ENCODE results near the gene MAN2B2.
A peak's percentile ranks its signal among the peaks of the same experiment; 100 is the strongest.

The MAN2B2 gene

DNA sequence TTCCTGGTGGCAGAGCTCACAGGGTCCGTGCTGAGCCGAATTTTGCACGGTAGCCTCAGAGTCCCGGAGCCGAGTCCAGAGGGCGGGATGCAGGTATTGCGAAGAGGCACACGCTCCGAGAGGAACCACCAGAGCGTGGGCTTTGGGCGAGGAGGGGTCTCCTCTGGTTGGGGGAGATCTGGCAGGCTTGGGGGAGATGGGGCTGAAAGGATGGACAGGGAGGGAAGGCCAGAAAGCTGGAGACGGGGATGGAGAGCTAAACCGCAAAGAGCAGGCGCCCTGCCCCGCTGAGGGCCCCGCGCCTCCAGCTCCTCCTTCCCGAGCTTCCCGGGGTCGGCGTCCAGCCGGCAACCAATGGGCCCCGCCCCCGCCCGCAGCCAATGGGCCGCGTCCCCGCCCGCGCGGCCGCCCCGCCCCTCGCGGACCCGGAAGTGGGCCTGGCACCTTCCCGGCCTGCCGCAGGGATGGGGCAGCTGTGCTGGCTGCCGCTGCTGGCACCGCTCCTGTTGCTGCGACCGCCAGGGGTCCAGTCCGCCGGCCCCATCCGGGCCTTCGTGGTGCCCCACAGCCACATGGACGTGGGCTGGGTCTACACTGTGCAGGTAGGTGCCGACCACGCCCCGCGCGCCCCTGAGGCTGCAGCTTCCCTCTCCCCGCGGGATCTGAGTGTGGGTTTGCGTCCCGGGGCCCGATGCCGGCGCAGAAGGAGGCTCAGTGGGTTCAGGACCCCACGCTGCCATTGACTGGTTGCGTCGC lies at the start of gene MAN2B2:
Gene MAN2B2 (plus strand): TSS at position 443 of the 756 bp plus-strand sequence. CDS start 22 bp downstream, at position 465.
- peak; percentile 77 for DNase-seq

DNA sequence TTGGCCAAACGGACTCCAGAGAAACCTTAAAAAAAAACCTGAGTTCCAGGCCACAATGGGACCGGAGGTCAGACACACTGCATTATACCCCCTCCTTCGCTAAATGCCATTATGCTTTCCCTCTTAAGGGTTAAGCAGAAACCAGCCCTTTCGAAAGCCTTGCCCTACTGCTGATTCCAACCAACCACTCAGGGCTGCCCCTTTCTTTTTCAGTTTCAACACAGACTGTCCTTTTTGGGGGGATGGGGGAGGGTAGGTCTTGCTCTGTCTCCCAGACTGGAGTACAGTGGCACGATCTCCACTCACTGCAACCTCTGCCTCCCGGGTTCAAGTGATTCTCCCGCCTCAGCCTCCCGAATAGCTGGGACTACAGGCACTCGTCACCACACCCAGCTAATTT lies 49.5 kb upstream of the MAN2B2 start:
- DNase-seq: no peak

DNA sequence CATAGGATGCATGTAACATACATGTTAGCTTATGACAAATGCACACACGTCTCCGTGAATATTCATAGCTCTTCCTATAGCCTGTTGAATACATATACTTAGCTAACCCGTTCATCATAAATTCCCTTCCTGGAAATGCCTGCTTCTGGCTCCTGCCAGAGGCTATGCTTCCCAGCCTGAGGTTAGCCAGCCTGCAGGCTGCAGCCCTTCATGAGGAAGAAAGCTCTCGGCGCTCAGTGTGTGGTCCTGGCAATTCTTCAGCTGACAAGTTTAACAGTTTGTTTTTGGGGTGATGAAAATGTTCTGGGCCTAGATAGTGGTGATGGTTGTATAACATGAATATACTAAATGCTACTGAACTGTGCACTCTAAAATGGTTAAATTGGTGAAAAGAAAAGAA lies 48.8 kb upstream of the MAN2B2 start:
- no peak for DNase-seq

DNA sequence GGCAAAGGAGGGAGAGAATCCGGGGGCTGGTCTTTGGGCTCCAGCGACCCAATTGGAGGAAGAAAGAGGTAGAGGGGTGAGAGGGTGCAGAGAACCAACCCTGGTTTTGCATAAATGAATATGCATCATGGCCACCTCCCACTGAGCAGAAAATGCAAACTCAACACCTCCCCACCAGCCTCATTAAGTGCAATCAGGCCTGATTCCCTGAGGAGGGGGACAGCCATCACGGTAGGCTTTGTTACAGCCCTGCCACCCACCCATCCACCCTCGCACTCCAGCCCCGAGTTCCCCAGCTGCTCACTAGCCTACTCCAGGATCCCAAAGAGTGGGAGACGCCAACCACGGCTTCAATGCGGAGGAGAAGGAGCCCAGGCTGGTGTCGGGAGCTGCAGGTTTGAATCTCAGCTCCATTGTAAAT lies 48.3 kb upstream of the MAN2B2 start:
- DNase-seq: no peak

DNA sequence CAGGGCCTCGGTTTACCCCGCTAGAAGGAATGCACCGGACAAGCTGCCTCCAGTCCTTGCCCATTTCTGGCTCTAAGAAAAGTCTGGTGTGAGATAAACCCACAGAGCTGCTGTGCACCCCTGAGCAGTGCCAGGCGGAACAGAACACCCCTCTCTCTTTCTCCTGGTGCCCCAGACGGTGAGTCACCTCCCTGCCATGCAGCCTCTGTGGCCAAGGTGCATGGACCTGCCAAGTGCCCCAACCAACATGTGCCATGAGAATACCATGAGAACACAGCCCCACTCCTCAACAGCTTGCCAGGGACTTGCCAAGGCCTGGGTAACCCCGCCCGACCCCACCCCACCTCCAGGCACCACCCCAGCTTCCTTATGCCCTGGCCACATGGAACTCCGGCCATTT lies 47.7 kb upstream of the MAN2B2 start:
- DNase-seq: no peak

DNA sequence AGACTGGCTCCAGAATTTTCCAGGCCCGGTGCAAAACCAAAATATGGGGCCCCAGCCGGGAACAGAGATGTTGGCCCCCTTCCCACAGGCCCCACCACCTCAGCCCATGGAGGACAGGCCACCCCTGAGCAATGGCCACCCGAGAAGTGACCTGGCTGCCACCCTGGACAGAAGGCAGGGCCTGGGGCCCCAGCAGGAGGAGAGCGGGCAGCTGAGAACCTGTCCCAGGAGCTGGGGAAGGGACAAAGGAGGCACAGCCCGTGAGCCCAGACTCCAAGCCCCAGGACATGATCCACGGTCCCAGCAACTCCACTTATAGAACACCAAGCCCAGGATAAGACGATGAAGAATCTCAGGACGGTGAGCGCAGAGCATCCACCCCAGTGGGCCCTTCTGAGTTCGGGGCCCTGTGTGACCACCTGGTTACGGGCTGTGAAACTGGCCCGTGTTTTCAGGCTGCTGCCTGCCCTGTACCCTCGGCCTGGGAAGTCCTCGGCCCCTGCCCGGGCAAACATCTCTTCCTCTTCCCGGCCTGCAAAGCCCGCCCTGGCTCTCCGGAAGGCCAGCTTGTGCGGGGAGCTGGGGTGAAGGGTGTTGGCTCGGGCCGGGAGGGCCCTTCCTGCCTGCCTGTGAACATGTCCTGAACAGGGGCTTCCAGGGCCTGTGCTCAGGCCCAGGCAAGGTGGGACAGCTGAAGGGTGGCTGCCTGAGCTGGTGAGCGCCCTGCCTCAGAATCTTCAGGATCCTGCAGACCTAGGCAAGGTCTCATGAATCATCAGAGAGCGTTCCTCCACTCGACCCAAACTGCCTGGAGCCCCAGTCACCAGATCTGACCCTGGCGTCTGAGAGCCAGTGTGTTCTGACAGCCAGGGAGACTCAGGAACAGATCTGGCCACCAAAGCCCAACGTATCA lies 47.0 kb upstream of the MAN2B2 start:
- no peak for DNase-seq

DNA sequence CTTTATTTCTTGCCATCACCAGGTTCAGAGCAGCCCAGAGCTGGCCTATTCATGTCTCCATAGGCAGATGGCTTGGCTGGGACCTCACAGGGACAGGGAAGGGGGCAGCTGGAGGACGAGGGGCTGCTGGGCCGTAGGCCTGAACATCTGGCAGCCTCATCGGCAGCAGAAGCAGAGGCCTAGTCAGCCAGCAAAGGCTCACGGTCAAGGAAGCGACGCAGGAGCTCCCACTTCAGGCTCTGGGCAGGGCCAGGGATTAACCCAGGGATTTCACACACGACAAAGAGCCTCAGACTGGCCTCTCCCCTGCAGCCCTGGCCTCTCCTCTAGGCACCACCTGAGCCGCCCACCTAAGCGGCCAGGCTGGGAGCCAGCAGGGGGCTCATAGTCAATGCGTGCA lies 46.0 kb upstream of the MAN2B2 start:
- no peak for DNase-seq

DNA sequence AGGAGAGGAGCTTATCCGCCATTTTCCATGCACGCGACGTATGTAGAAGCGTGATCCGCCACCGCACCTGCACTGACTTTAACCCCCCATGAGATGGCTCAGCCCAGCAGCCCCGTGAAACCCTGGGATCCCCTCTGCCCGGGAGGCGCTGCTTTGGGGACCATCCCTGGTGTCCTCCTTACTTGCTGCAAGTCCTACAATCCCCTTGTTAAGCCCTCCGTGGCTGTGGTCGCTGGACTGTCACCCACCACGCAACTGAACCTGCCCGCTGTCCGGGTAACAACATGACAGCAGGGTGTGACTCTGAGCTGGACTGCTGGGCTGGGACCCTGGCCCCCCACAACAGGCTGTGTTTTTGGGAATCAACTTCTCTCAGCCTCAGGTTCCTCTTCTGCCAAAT lies 44.7 kb upstream of the MAN2B2 start:
- no peak for DNase-seq

DNA sequence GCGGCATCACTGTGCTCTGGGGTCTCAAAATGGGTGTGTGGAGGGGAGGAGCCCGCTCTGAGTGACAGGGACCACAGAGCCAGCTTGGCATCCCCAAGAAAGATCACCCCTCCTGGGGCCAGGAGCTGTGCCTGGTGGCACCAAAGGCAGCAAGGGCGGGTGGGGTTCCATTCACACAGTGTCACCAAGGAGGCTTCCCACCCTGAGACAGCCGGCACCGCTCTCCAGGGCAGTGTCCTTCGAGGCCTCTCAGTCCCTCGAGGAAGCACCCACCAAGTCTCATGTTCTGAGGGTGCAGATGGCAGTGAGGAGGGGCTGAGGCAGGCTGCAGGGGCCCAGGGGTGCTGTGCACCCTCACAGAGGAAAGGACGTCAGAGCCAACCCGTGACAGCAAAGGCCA lies 44.0 kb upstream of the MAN2B2 start:
- DNase-seq: no peak

DNA sequence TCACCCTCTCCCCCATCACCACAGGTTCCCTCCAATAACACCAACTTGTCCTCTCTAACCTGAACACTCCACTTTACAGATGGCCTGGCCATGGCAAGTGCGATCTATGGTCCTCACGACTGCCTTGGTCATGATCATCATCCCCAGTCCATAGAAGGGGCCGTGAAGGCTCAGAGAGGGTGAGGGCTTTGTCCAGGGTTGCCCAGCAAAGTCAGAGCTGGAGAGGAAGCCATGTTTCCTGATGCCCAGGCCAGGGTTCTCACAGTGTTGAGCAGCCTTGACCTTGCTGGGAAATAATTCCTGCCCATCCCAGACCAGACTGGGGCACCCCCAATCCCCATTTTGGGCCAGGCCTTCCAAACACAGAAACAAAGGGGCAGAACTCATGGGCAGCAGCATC lies 42.9 kb upstream of the MAN2B2 start:
- DNase-seq: no peak

DNA sequence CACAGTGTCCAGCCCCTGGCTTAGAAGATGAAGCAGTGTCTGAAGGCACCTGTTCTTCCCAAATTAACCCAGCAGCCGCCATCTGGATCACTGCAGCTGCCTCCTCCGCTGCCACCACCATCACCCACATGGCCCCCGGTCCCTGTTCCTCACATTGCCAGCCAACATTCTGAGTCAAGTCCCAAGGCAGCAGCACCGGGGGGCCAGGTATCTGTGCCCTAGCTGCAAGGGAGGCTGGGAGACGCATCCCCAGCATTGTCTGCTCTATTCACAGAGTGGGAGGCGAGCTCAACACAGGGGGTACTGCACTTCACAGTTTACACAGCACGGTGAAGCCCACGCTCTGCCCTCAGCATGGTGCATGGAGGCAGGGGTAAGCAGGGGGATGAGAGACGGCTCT lies 42.3 kb upstream of the MAN2B2 start:
- no peak for DNase-seq

DNA sequence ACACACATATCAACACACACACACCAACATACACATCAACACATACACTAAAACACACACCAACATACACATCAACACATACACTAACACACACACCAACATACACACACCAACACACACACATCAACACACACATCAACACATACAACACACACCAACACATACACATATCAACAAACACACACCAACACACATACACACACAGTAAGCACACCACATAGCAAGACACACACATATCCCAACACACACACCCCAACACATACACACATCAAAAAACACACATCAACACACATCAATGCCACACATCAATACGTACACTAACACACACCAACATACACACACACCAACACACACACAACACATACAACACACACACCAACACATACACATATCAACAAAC lies 40.9 kb upstream of the MAN2B2 start:
- no peak for DNase-seq

DNA sequence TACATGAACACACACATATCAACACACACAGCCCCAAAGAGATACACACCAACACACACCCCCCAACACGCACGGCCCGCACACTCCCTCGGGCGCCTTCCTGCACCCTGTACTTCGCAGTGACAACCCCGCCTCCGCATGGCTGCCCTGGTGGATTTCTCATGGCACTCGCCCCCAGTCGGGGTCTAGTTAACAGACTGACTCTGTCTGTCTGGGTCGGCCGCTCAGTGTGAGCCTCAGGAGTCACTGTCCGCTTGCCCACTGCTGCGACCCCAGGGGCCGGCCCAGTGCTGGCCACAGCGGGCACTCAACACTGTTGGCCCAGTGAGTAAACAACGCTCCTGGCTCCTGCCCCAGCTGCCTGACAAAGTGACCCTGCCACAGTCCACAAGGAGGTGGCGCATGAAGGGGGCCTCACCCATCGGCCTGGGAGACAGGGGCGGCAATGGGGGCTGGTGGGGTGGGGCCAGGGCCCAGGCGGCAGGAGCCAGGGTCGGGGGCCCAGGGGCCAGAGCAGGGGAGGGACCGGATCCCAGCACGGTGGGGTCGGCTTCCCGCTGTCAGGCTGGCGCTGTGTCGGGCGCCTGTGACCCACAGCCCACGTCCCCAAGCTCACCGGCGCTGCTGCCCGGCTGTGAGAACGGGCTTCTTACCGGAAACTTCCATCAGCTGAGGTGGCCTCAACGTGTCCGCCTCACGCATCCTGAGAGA lies 40.2 kb upstream of the MAN2B2 start:
- DNase-seq: no peak

DNA sequence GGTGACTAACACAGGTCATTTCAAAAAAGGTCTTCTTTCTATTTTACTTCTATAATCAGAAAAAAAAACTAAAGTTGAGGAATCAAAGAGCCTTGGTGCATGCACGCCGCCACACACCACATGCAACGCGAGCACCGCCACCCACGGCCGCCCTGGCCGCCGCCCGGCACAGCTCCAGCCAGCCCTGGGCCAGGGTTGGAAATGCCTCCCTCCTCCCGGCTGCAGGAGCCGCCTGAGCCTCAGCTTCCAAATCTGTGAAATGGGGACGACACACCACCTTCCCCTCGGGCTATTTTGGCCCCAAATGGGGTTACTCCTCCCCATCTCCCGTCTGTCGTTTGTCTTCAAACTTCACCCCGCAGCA lies 39.7 kb upstream of the MAN2B2 start:
- no peak for DNase-seq

DNA sequence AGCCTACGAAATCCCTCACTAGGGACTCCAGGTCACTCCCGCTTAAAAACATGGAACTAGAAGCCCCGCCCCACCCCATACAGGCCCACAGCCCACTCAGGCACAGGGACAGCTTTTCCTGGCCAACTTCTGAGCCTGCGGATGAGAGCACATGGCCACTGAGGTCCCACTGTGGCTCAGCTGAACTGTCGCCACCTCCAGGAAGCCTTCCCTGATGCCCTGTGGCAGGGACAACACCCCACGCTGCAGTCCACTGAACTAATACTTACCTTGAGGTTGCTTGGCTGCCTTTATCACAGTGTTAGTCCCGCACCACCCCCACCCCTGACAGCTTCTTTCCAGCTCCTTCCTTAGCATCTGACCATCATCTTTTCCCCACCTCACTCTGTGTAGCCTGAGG lies 39.3 kb upstream of the MAN2B2 start:
- no peak for DNase-seq

DNA sequence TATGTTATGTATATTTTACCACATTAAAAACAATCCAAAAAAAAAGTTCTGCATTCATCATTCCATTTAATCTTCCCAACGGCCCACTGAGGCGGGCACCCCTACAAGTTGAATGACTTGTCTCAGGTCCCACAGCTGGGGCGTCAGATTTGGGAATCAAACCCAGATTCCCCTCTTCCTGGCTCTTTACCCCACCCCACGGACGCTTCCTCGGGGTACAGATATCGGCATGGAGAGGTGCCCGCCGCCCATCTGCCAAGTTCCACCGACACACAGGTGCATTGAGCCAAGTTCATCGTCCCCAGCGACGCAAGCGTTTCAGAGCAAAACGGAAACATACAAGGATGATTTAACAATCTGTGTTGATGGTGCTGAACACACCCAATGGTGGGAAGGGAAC lies 36.9 kb upstream of the MAN2B2 start:
- DNase-seq: no peak

DNA sequence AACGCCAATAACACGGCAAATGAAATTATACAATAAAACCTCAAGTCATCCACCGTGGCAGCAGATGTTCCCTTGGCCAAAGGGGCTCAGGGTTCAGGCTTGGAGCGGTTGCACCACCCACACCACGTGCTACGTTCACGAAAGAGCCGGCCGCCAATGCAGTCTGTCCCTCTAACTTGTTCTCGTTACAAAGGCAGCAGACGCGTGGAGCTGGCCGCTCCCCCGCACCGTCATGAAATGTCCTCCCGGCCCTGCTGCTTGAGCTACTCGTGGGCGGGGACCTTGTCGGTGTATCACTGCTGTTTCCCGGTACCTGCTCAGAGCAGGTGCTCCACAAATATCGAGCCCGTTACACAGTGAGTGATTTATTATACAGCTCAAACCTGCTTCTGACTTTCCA lies 36.4 kb upstream of the MAN2B2 start:
- no peak for DNase-seq

DNA sequence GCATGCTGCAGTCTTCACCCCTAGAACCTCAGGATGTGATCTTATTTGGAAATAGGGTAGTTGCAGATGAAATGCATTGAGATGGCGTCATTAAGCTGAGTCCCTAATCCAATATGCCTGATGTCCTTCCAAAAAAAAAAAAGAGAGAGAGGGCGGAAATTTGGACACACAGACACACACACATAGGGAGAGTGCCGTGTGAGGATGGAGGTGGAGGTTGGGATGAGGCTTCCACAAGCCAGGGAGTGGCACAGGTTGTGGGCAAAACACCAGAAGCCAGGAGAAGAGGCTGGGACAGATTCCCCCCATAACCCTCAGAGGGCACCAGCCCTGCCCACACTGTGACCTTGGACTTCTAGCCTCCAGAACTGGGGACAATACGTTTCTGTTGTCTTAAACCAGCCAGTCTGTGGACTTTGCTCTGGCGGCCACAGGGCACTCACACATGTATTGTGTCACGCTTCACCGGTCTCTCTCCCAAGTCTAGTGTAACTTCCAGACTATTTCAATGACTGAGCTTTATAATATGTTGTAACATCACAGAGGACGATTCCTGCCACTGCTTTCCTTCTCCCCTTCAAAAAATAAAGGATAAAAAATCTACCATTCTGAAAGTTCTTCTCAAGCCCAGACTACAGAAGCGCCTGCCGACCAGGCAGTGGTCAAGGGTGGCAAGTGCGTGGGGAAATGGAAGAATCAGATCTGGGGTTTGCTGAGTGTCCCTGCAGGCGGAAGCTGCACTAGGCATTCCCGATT lies 35.8 kb upstream of the MAN2B2 start:
- no peak for DNase-seq

DNA sequence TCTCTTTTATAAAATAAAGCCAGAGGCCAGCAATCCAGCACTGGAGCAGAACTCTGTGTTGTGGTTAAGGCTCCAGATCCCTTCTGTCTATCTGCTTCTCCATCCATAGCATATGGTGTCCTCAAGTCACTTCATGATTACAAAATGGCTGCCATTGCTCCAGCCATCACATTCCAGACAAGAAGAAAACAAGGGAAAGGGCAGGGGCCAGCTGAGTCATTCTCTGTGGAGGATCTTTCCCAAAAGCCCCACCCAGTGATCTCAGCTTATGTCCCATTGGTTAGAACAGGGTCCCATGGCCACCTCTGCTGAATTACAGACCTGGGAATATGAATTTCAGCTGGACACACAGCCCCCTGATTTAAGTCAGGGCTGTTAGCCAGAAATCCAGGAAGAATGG lies 34.1 kb upstream of the MAN2B2 start:
- DNase-seq: no peak

DNA sequence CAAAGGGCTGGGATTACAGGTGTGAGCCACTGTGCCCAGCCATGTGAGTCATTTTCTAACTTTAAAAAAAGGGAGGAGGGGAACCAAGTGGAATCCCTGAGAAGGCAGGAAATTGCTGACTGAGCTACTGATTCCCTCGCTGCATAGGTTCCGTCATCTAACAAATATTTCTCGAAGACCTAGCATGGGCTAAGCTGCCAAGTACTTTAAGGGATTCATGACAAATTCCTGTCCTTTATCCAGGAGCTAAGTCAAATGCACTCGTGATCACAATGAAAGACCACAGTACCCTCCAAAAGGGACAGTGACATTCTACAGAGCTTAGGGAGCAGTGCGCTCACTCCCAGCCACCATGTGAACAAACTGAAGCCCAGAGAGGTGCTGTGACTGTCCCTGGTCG lies 33.2 kb upstream of the MAN2B2 start:
- DNase-seq: no peak

DNA sequence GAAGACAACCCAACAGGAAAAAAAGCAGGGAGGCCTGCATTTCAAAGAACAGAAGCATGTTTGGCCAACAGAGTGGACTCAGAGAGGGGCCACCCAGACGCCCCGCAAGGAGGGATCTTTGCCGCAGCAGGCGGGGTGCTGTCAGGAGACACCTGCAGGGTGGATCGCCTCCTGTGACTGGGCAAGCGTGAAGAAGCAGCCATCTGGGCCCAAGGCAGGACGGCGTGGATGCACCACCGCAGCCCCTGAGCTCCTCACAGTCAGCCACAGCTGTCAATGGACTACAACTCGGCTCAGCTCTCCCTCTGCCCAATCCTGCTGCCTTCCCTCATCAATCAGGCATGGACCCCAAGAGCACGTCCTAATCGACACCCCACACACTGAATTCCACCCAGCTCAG lies 32.0 kb upstream of the MAN2B2 start:
- no peak for DNase-seq

DNA sequence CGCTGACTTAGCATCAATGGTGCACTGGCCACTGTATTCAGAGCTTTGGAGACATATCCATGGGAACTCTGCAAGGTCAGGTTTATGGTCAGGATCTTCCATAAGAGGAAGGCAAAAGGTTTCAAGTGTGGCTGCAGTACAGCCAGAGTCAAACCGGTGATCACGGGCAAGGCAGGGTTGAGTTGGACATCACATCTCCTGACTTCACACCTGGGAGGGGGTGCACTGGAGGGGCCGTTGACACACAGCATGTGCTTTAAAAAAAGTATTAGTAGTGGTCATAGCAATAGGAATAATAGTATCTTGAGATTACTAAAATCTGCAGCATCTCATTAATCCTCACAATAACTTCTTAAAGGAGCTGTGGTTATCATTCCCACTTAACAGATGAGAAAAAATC lies 28.9 kb upstream of the MAN2B2 start:
- no peak for DNase-seq
